Tibial artery (tissue), 4 donors: Measurements from ENCODE around the gene CACNA1H.
"Not testable (repeated sequence)": the region's sequence is repeated elsewhere in the genome, so short reads cannot be mapped to it uniquely, and the experiment has no call there.

Experiments used
- DNase-seq, 2 donors: peaks; one replicate each; pipeline ENCODE4 v3.0.0-alpha.2; 2019
- H3K27ac ChIP-seq, 2 donors: fragments of 200-600 bp; sonication (generic) in 1 of 2; 1 replicate in 1 of 2; 2 replicates in 1 of 2; pipeline ENCODE4 v1.5.1; 2018 to 2019; ENCODE audit warnings: mild to moderate bottlenecking in 1 of 2
- H3K27me3 ChIP-seq, 2 donors: fragments of 200-600 bp; sonication (generic) in 1 of 2; one replicate each; pipeline versions ENCODE4 v1.5.1 to v1.6.0; 2016 to 2019
- H3K36me3 ChIP-seq, 3 donors: fragments of 200-600 bp; sonication (generic) in 2 of 3; one replicate each; pipeline ENCODE4 v1.5.1; 2016 to 2019; ENCODE audit warnings: mild to moderate bottlenecking in 2 of 3
- H3K4me1 ChIP-seq, 4 donors: fragments of 200-600 bp; sonication (generic) in 2 of 4; 1 replicate in 3 of 4; 2 replicates in 1 of 4; pipeline ENCODE4 v1.5.1; 2016 to 2019
- H3K4me3 ChIP-seq, 2 donors: fragments of 200-600 bp; sonication (generic) in 1 of 2; 1 replicate in 1 of 2; 2 replicates in 1 of 2; pipeline ENCODE4 v1.5.1; 2018 to 2019; ENCODE audit warnings: mild to moderate bottlenecking in 2 of 2
- H3K9me3 ChIP-seq, 3 donors: fragments of 200-600 bp; sonication (generic) in 1 of 3; one replicate each; pipeline ENCODE4 v1.5.1; 2016 to 2019
- CTCF ChIP-seq, 2 experiments: fragments of 200-600 bp in 1 of 2; fragments of 450-650 bp in 1 of 2; IDR thresholded peaks; one replicate each; pipeline ENCODE4 v1.5.1; 2017 to 2019; ENCODE audit warnings: antibody characterized with exemption in 2 of 2, mild to moderate bottlenecking in 1 of 2, moderate library complexity in 1 of 2
- intact Hi-C: fragments of 100-400 bp; cut with DNase I; formaldehyde crosslinking; loops from one replicate; pipeline ENCODE4 v1.15.0; 2023; ENCODE audit warnings: low total_unique reads

CACNA1H gene

GRCh38 chr16:1184156-1184868 lies 31.4 kb downstream of the CACNA1H start:
- Histone ChIP-seq H3K27me3 (no peaks in the 10 kb centered on the region), H3K4me1 (peaks cover 0 to 56% (median 48%) of the 10 kb centered on the region in 4 donors), H3K36me3 (peaks cover 0 to 11% (median 0%) of the 10 kb centered on the region in 3 donors), H3K9me3 (no peaks in the 10 kb centered on the region), H3K27ac (peak overlapping the region; percentile 83 to 94), H3K4me3 (no peak overlapping the region)
- peak in 1 of 2 experiments; percentile 26 for TF ChIP-seq CTCF (IDR thresholded peaks at IDR 0.05)
- intact Hi-C loops: no loop called here
- peak in 1 of 2 donors; percentile 83 for DNase-seq

- intact Hi-C loops: no loop called here
- DNase-seq: no peak
- H3K4me1 ChIP-seq: peaks cover 0 to 50% (median 46%) of the 10 kb centered on the region in 4 donors
- H3K36me3 ChIP-seq: peaks cover 0 to 11% (median 0%) of the 10 kb centered on the region in 3 donors
- H3K27ac ChIP-seq: peak overlapping the region in 1 of 2 donors; percentile 94
- no peaks in the 10 kb centered on the region for H3K9me3 ChIP-seq
- no peaks in the 10 kb centered on the region for H3K27me3 ChIP-seq
- TF ChIP-seq CTCF (IDR thresholded peaks at IDR 0.05): no peak
- H3K4me3 ChIP-seq: no peak overlapping the region
Measured at GRCh38 chr16:1184980-1185379, 32.1 kb downstream of the CACNA1H start.

GRCh38 chr16:1185460-1186207 lies 32.7 kb downstream of the CACNA1H start:
- DNase-seq, intact Hi-C loops, H3K27me3 ChIP-seq, H3K9me3 ChIP-seq, H3K4me3 ChIP-seq: not testable (repeated sequence)
- Histone ChIP-seq H3K36me3 (peaks cover 0 to 11% (median 0%) of the 10 kb centered on the region in 3 donors), H3K27ac (peak overlapping the region in 1 of 2 donors; percentile 94), H3K4me1 (peaks cover 0 to 45% (median 40%) of the 10 kb centered on the region in 4 donors)

GRCh38 chr16:1188432-1189189 lies 35.7 kb downstream of the CACNA1H start:
- peak in 1 of 2 experiments; percentile 8 for TF ChIP-seq CTCF (IDR thresholded peaks at IDR 0.05)

GRCh38 chr16:1189455-1189854 lies 36.5 kb downstream of the CACNA1H start:
- no peak for TF ChIP-seq CTCF (IDR thresholded peaks at IDR 0.05)
- Histone ChIP-seq H3K36me3 (peaks cover 0 to 11% (median 0%) of the 10 kb centered on the region in 3 donors), H3K4me3 (no peak overlapping the region), H3K27me3 (no peaks in the 10 kb centered on the region), H3K4me1 (peaks cover 0 to 39% (median 27%) of the 10 kb centered on the region in 4 donors), H3K9me3 (no peaks in the 10 kb centered on the region), H3K27ac (no peak overlapping the region)
- intact Hi-C loops: no loop called here
- no peak for DNase-seq

More at GRCh38 chr16:1188432-1189189, 35.7 kb downstream of the CACNA1H start:
- intact Hi-C loops: no loop called here
- H3K4me1 ChIP-seq: peaks cover 0 to 39% (median 28%) of the 10 kb centered on the region in 4 donors
- H3K9me3 ChIP-seq: no peaks in the 10 kb centered on the region
- no peak overlapping the region for H3K27ac ChIP-seq
- peaks cover 0 to 11% (median 0%) of the 10 kb centered on the region in 3 donors for H3K36me3 ChIP-seq
- no peak overlapping the region for H3K4me3 ChIP-seq
- DNase-seq: no peak
- no peaks in the 10 kb centered on the region for H3K27me3 ChIP-seq

- intact Hi-C loops: loop anchor here (5.0 kb wide), 1 partner anchor 38 kb away; the partner anchor contains the start of gene CACNA1H
- H3K9me3 ChIP-seq, DNase-seq, H3K27ac ChIP-seq, H3K4me3 ChIP-seq, H3K27me3 ChIP-seq: not testable (repeated sequence)
- Histone ChIP-seq H3K36me3 (peaks cover 0 to 11% (median 0%) of the 10 kb centered on the region in 3 donors), H3K4me1 (peaks cover 0 to 39% (median 29%) of the 10 kb centered on the region in 4 donors)
Measured at GRCh38 chr16:1190789-1191188, 37.9 kb downstream of the CACNA1H start.
